Articular chondrocyte of knee joint (primary cell): ENCODE results near the gene DCAKD. TPM values are rescaled to one million over a fixed set of nuclear protein-coding genes. Genes with fewer than 3 reads are reported as not detected.

Experiments used
- small RNA-seq: library from RNA; depleted of rRNA; stranded (forward); fragments of <200 nt; gene quantifications from one replicate; pipeline ENCODE3, GENCODE V24; 2012
- total RNA-seq: library from RNA; depleted of rRNA; stranded (reverse); fragments of >200 nt; gene quantifications from 2 replicates; pipeline ENCODE4 v1.2.3, GENCODE V29; 2012

DCAKD gene
- total RNA-seq: 37.4 and 42.4 TPM in 2 replicates

GRCh38 chr17:45051060-45051719 lies at the start of gene DCAKD:
TSS of gene DCAKD (minus strand) at chr17:45051632. CDS start at chr17:45034885, 16,747 bp downstream.

GRCh38 chr17:45060797-45061605 lies 9.6 kb upstream of the DCAKD start, which contains the start of gene NMT1:
TSS of gene NMT1 (plus strand) at chr17:45061317. CDS start at chr17:45061330, 13 bp downstream.

Small RNAs within 50 kb of the gene (small RNA-seq; reads per million reads assigned to genes)
- not detected for gene AC015936.2
- not detected for gene RF00019

Other genes starting within 250 kb of the DCAKD start
- gene GJC1, start 221.3 kb downstream of the DCAKD start, total RNA-seq: 8.2 and 36.2 TPM in 2 replicates
- gene HIGD1B, start 203.7 kb downstream of the DCAKD start, total RNA-seq: not detected in 2 replicates
- gene EFTUD2, start 152.2 kb downstream of the DCAKD start, total RNA-seq: 76.4 and 98.5 TPM in 2 replicates
- gene GFAP, start 136.1 kb downstream of the DCAKD start, total RNA-seq: 0.65 and 0.76 TPM in 2 replicates
- gene KIF18B, start 103.9 kb downstream of the DCAKD start, total RNA-seq: 2.7 and 3.7 TPM in 2 replicates
- gene C1QL1, start 83.3 kb downstream of the DCAKD start, total RNA-seq: 1.1 and 2.4 TPM in 2 replicates
- 63.3 and 87.4 TPM in 2 replicates for gene NMT1, start 9.7 kb upstream of the DCAKD start, total RNA-seq
- 137 and 253 TPM in 2 replicates for gene PLCD3, start 80.9 kb upstream of the DCAKD start, total RNA-seq
- 5.0 and 5.7 TPM in 2 replicates for gene ACBD4, start 84.1 kb upstream of the DCAKD start, total RNA-seq
- gene HEXIM1, start 96.8 kb upstream of the DCAKD start, total RNA-seq: 13.4 and 15.2 TPM in 2 replicates
- 6.6 and 6.7 TPM in 2 replicates for gene HEXIM2, start 110.2 kb upstream of the DCAKD start, total RNA-seq
- 1.8 and 4.1 TPM in 2 replicates for gene FMNL1, start 170.3 kb upstream of the DCAKD start, total RNA-seq
- 0.13 TPM in 1 of 2 replicates, not detected in the other for gene SPATA32, start 210.5 kb upstream of the DCAKD start, total RNA-seq